GM19043 (cell line): Measurements from ENCODE around the gene AK2.
"Not testable (repeated sequence)": the region's sequence is repeated elsewhere in the genome, so short reads cannot be mapped to it uniquely, and the experiment has no call there.

ENCODE experiments used
- ATAC-seq: cut with Tn5 transposase; IDR thresholded peaks from one replicate; pipeline ENCODE4 v1.9.1; 2021; ENCODE audit warnings: low read depth; ENCODE audit not compliant: unreplicated experiment

Gene AK2

DNA sequence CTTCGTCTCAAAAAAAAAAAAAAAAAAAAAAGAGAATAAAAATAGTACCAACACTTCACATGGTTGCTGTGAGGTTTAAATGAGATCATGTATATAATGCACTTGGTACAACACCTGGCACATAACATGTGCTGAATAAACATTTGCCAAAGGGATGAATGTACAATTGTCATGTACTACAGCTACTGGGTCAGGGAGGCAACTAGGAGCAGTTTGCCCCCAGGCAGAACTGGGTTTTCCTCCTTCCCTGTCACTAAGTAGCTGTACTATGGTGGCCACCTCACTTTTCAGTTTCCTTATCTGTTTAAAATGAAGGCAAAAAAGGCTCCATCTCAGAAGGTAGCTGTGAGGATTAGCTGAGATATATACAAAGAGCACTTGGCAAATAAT lies 11.5 kb downstream of the AK2 start:
- no peak for ATAC-seq

DNA sequence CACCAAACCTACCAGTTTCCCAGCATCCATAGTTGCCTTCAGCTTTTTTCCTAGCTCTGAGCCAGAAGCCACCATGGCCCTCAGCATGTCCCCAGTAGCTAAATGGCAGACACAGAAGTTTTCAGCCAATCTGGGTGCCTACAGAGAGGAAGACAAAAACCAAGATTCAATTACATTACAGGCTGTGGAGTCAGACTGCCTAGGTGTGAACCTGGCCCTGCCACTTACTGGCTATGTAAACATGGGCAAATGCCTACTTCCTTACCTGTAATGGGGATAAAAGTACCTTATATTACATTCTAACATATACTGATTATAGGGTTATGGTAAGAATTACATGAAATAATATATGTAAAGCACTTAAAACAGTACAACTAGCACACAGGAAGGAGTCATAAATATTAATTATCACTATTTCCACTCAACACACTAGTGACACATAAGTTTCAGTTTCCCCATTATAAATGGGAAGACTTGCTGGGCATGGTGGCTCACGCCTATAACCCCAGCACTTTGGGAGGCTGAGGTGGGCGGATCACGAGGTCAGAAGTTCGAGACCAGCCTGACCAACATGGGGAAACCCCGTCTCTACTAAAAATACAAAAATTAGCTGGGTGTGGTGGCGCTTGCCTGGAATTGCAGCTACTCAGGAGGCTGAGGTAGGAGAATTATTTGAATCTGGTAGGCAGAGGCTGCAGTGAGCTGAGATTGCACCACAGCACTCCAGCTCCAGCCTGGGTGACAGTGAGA lies 12.1 kb downstream of the AK2 start:
- not testable (repeated sequence) for ATAC-seq

GRCh38 chr1:33022650-33023200 lies 14.0 kb downstream of the AK2 start:
- ATAC-seq = no peak

DNA sequence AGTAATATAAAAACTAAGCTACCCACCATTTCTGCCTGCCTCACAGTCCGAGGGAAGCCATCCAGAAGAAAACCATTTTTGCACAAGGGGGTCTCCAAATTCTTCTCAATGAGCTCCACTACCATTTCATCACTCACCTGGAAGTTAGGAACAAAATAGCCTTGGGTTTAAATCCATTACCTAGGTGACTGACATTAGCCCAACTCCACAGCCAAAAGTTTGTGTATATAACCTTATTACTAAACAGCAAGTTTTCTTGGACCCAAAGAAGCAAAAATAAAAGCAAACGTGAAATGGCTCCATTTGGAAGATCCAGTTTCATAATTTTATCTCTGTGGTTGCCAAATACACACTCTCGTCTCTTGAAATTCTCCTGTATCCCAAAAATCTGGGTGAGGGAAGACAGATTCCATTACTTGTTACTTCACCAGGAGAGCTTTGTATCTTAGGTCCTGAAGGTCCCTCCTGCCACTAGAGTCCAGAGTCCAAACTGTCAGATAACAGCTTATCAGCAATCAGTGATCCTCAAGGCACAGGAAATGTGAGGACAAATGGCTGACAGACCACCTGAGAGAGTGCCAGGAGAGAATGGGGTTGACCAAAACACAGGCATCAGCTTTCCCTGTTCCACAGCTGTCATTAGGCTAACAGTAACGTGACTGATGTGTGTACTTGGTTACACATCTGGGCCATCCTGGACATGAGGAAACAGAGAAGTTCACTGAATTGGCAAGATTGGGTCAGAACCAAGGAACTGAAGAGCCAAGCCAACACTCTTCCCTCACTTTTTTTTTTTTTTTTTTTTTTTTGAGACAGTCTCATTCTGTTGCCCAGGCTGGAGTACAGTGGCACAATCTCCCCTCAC lies 14.9 kb downstream of the AK2 start:
- ATAC-seq = no peak

- ATAC-seq = no peak
These were observed 18.6 kb downstream of the AK2 start for GRCh38 chr1:33018112-33018511.

GRCh38 chr1:33017175-33017574 lies 19.5 kb downstream of the AK2 start:
- no peak for ATAC-seq

DNA sequence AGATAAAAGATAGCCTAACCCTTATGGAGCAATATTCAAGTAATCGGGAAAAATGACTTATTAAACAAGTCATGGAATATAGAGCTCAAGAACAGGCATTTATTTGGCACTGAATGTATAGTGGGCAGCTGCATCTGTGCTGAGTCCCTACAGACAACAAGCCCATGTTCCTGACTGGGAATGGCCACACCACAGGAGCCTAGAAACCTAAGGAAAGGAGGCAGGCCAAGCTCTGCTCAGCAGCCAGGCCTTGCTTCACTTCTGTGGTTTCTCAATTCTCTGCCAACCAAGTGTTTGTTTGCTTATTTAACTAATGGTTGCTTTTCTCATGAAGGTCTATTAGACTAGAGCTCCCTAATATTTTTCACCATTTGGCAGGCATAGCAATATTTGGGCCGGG lies 21.5 kb downstream of the AK2 start:
- ATAC-seq = no peak

GRCh38 chr1:33014464-33015163 lies 22.1 kb downstream of the AK2 start:
- ATAC-seq = no peak

GRCh38 chr1:33013791-33014190 lies 22.9 kb downstream of the AK2 start:
- no peak for ATAC-seq

- ATAC-seq = no peak
These were observed 24.5 kb downstream of the AK2 start for GRCh38 chr1:33012165-33012564.

DNA sequence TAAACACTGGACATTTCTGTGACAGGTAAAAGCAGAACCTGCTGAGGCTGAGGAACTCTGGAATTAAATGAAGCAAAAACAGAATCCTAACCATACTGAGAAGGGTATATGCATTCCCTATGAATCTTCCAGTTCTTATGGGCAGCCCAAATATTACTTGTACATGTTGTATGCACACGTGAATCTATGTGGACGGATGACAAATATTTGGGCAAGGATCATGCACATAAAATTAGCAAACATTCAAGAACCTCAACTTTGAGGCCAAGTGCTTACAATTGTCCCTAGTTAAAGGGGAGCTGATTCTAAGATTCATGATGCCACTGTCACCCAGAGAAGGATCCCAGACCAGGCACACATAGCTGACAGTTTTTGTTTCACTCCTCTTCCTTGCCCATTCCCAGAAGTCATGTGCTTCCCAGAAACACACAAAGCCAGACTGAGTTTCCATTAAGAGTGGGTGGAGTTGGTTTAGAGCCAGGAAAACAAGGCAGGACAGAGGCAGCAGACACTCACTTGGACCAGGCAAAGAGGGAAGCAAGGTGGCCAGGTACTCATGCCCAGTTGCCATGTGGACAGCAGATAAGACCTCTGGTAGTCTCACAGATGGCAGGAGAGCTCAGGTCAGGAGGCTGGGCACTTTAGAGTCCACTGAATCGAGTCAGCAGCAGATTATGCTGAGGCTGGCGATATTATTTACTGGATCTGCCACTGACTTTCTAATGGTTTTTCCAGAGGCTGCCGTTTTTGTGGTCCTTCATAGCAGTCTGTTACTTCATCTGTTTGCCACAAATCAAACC lies 25.6 kb downstream of the AK2 start:
- no peak for ATAC-seq

- ATAC-seq = no peak
These were observed 27.1 kb downstream of the AK2 start for GRCh38 chr1:33009561-33009960.

GRCh38 chr1:33008051-33008914 lies 28.4 kb downstream of the AK2 start:
- ATAC-seq = no peak

DNA sequence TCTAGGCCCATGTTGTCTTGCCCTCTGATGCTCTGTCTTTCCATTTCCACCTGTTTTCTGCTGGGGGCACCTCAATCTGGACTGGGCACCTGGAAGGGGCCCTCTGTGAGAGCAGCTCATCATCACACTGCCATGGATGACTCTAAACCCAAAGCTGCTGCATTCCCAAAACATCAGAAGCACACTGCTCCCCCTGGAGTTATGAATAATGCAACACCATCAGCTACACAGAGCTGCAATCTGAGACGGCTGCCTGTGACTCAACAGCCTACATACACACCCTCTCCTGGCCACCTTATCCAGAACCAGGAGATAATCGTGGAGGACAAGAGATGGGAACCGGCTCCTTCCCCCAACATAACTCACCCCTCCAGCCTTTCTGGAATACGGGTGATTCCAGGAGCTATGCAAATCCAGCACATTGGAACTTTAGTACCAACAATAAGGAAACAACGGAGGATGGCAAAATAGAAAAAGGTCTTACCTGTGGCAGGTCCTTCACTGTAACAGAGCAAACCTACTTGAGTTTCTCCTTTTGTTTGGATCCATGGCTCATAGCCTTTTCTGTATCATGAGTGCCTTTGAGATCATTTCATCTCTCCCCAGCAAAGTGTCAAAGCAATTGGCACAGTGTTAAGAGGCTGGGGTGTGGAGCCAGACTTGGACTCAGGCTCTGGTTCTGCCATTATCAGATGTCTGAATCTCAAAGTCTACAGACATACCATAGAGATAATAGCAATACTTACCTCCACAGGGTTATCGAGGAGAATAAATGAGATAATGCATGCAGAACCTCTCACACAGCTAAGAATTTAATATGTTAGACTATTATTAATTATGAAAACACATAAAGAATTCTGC lies 29.3 kb downstream of the AK2 start:
- no peak for ATAC-seq

GRCh38 chr1:33005838-33006421 lies 30.8 kb downstream of the AK2 start:
- no peak for ATAC-seq

DNA sequence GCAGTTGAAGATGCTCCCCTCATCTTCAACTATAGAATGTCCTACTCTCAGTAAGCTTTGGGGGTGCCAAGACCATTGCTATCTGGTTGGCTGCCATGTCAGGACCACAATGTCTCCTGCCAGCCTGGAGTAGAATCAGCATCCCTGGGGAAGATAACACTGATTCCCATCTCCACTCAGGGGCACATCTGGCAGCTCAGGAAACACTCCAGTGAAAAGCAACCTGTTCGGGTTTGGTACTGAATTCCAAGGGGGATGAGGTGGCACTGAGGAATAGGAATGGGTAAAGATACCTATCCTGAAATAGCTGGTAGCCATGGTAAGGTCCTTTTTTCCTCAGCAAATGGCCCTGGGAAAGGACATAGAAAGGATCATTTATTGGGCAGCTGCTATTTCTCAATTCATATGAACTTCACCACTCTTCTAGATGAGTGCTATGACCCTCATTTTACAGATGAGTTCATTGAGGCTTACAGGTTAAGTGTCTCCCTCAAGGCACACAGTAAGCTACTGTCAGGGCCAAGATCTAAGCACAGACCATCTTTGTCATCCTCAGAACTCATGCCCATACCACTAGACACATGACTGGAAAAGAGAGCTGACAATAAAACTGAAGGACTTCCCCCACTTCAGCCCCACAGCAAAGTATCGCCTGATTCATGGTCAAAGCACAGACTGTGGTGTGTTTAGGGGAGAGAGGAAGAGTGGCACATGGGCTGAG lies 31.4 kb downstream of the AK2 start:
- no peak for ATAC-seq

GRCh38 chr1:33004613-33005012 lies 32.1 kb downstream of the AK2 start:
- no peak for ATAC-seq
